NCI-H82 treated with DMSO at 0.1 percent for 48 hours (cell line): ENCODE measurements around the gene WSCD2.

Source experiments
- DNase-seq: peaks from one replicate; lab custom pipeline; 2025; ENCODE audit not compliant: unreplicated experiment; lab: John Stamatoyannopoulos, UW

The WSCD2 gene

GRCh38 chr12:108156717-108157116 lies 27.6 kb downstream of the WSCD2 start:
- no peak for DNase-seq

GRCh38 chr12:108157870-108158459 lies 28.9 kb downstream of the WSCD2 start:
- no peak for DNase-seq

- DNase-seq, result no peak
Measured at GRCh38 chr12:108162207-108162606, 33.1 kb downstream of the WSCD2 start.

GRCh38 chr12:108166505-108166904 lies 37.4 kb downstream of the WSCD2 start:
- DNase-seq, result no peak

GRCh38 chr12:108167974-108168373 lies 38.9 kb downstream of the WSCD2 start:
- no peak for DNase-seq

- no peak for DNase-seq
Measured at GRCh38 chr12:108169708-108170107, 40.6 kb downstream of the WSCD2 start.

GRCh38 chr12:108170164-108170563 lies 41.1 kb downstream of the WSCD2 start:
- no peak for DNase-seq

GRCh38 chr12:108172033-108172432 lies 42.9 kb downstream of the WSCD2 start:
- DNase-seq, result no peak

- DNase-seq, result no peak
Measured at GRCh38 chr12:108173160-108173559, 44.1 kb downstream of the WSCD2 start.

GRCh38 chr12:108173892-108174291 lies 44.8 kb downstream of the WSCD2 start:
- DNase-seq, result no peak

- no peak for DNase-seq
Measured at GRCh38 chr12:108174641-108175040, 45.6 kb downstream of the WSCD2 start.

GRCh38 chr12:108175310-108175709 lies 46.2 kb downstream of the WSCD2 start:
- no peak for DNase-seq

- DNase-seq, result no peak
Measured at GRCh38 chr12:108176292-108176691, 47.2 kb downstream of the WSCD2 start.

GRCh38 chr12:108177131-108177530 lies 48.0 kb downstream of the WSCD2 start:
- DNase-seq, result no peak

- no peak for DNase-seq
Measured at GRCh38 chr12:108179305-108179704, 50.2 kb downstream of the WSCD2 start.

- DNase-seq, result no peak
Measured at GRCh38 chr12:108180255-108181094, 51.4 kb downstream of the WSCD2 start.

GRCh38 chr12:108181095-108181454 lies 52.0 kb downstream of the WSCD2 start:
- no peak for DNase-seq

- no peak for DNase-seq
Measured at GRCh38 chr12:108182096-108182495, 53.0 kb downstream of the WSCD2 start.

- no peak for DNase-seq
Measured at GRCh38 chr12:108185002-108185401, 55.9 kb downstream of the WSCD2 start.

GRCh38 chr12:108187831-108188230 lies 58.7 kb downstream of the WSCD2 start:
- DNase-seq, result no peak

GRCh38 chr12:108190529-108190928 lies 61.4 kb downstream of the WSCD2 start:
- DNase-seq, result no peak

GRCh38 chr12:108191086-108191485 lies 62.0 kb downstream of the WSCD2 start:
- no peak for DNase-seq

- DNase-seq, result peak; percentile 23
Measured at GRCh38 chr12:108191938-108192337, 62.9 kb downstream of the WSCD2 start.
